Right lobe of liver (tissue), 6 donors: ENCODE data around the gene FUOM. TPM values are rescaled to one million over a fixed set of nuclear protein-coding genes. Genes with fewer than 3 reads are reported as not detected.
A peak's percentile ranks its signal among the peaks of the same experiment; 100 is the strongest.

ENCODE experiments used
- ATAC-seq, 4 donors: fragments of 200-7000 bp; cut with Tn5 transposase; one replicate each; pipeline ENCODE4 v1.9.1; 2020; ENCODE audit warnings: mild to moderate bottlenecking in 4 of 4, moderate library complexity in 4 of 4
- DNase-seq, 3 donors: peaks; one replicate each; pipeline ENCODE4 v3.0.0-alpha.2; 2020
- H3K27ac ChIP-seq, 3 donors: fragments of 200-600 bp; one replicate each; pipeline ENCODE4 v1.8.0; 2022
- H3K27me3 ChIP-seq, 2 donors: fragments of 200-600 bp; one replicate each; pipeline ENCODE4 v1.8.0; 2022
- H3K36me3 ChIP-seq, 4 donors: fragments of 200-600 bp; sonication (generic) in 1 of 4; one replicate each; pipeline versions ENCODE4 v1.5.1 to v1.8.0; 2017 to 2022; ENCODE audit warnings: control low read depth in 1 of 4
- H3K4me1 ChIP-seq, 4 donors: fragments of 200-600 bp; sonication (generic) in 1 of 4; one replicate each; pipeline versions ENCODE4 v1.5.1 to v1.8.0; 2017 to 2022; ENCODE audit warnings: control low read depth in 1 of 4
- H3K4me3 ChIP-seq, 3 donors: fragments of 200-600 bp; one replicate each; pipeline ENCODE4 v1.8.0; 2022
- H3K9me3 ChIP-seq, 4 donors: fragments of 200-600 bp; sonication (generic) in 1 of 4; one replicate each; pipeline versions ENCODE4 v1.5.1 to v1.8.0; 2017 to 2022; ENCODE audit warnings: control low read depth in 1 of 4
- POLR2A ChIP-seq: fragments of 450-650 bp; IDR thresholded peaks from one replicate; pipeline ENCODE4 v1.6.1; 2017; ENCODE audit warnings: antibody characterized with exemption, mild to moderate bottlenecking
- WGBS: methylation state at CpG from one replicate; pipeline ENCODE4 v1.1.6; 2018; ENCODE audit warnings: low coverage, low lambda C conversion rate; ENCODE audit not compliant: insufficient coverage; ENCODE audit errors: missing lambda C conversion rate; 5-methylcytosine and 5-hydroxymethylcytosine counted together
- intact Hi-C, 2 donors: fragments of 100-400 bp; cut with DNase I; formaldehyde crosslinking; loops; one replicate each; pipeline versions ENCODE4 v1.11.2 to v1.14.1; 2022
- microRNA-seq, 2 donors: library from miRNA; unstranded; fragments of <30 nt; microRNA quantifications; one replicate each; pipeline ENCODE4, GENCODE V29; 2019 to 2020
- small RNA-seq, 2 experiments: library from RNA; depleted of rRNA; stranded (forward); fragments of <200 nt; gene quantifications; one replicate each; pipeline ENCODE3, GENCODE V24; 2016
- total RNA-seq, 6 experiments: library from RNA; depleted of rRNA in 2 of 6; stranded (reverse); fragments of >200 nt in 2 of 6; fragmentation: NEBNext Ultra II Directional in 3 of 6; extraction: Animal tissue kit (Norgen Biotek cat#: 25700) in 3 of 6; gene quantifications; one replicate each; pipeline versions ENCODE4 v1.1.0 to v1.2.4, GENCODE V29; 2016 to 2023
- TF ChIP-seq, protein P1 (sequence below), 4 donors: fragments of 200-600 bp in 3 of 4; fragments of 450-650 bp in 1 of 4; IDR thresholded peaks; one replicate each; pipeline versions ENCODE4 v1.5.1 to v1.8.0; 2016 to 2022; ENCODE audit warnings: antibody characterized with exemption in 4 of 4, mild to moderate bottlenecking in 2 of 4
- donor health status: DM: no; HTN: yes; CAD: no.
- donor health status: DM: no; HTN: no; CAD: no.
- donor health status: DM: no; HTN: no; CAD: no.
- donor health status: DM: no; HTN: yes; CAD: no.
- donor health status: DM: no; HTN: yes; CAD: no.

FUOM gene
- total RNA-seq, 6 experiments from 2014 or later, result 76.1 to 158 (median 124) TPM

DNA sequence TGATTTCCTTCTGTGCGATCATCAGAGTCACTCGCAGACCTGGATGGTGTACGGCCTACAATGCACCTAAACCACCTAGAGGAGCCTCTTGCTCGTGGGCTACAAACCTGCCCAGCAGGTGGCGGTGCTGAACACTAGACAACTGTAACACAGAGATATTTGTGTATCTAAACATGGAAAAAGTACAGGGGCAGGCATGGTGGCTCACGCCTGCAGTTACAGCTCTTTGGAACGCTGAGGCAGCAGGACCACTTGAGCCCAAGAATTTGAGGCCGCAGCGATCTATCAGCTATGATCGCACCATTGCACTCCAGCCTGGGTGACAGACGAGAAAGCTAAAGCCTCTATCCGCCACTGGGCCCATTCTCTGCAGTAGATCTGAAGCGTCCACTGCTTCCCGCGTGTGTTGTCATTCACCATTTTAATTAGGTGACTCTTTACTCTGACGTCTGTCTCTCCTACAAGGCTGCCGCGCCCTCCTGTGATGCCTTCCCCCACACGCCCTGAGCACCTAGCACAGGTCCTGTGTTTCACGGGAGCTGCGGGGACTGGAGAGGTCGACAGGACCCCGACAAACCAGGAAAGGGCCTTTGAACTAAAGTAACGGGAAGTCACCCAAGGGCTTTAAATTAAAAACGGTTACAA, 49.9 kb downstream of the FUOM start:
- Histone ChIP-seq H3K4me3 (peak overlapping the region; percentile 95 to 99 (median 95)), H3K9me3 (no peaks in the 10 kb centered on the region), H3K36me3 (peaks cover 0 to 16% (median 6%) of the 10 kb centered on the region in 4 donors), H3K27me3 (no peaks in the 10 kb centered on the region), H3K27ac (peak overlapping the region; percentile 93 to 98 (median 96)), H3K4me1 (peaks cover 0 to 35% (median 9%) of the 10 kb centered on the region in 4 donors)
- WGBS, result under 1% methylated on average over 20 of the region's 25 CpGs
- DNase-seq (peak; percentile 86 to 88 (median 87)), ATAC-seq (peak; percentile 51 to 55 (median 52))
- no peak for TF ChIP-seq POLR2A
- TF ChIP-seq, protein P1, sequence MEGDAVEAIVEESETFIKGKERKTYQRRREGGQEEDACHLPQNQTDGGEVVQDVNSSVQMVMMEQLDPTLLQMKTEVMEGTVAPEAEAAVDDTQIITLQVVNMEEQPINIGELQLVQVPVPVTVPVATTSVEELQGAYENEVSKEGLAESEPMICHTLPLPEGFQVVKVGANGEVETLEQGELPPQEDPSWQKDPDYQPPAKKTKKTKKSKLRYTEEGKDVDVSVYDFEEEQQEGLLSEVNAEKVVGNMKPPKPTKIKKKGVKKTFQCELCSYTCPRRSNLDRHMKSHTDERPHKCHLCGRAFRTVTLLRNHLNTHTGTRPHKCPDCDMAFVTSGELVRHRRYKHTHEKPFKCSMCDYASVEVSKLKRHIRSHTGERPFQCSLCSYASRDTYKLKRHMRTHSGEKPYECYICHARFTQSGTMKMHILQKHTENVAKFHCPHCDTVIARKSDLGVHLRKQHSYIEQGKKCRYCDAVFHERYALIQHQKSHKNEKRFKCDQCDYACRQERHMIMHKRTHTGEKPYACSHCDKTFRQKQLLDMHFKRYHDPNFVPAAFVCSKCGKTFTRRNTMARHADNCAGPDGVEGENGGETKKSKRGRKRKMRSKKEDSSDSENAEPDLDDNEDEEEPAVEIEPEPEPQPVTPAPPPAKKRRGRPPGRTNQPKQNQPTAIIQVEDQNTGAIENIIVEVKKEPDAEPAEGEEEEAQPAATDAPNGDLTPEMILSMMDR (IDR thresholded peaks at IDR 0.05), result peak; percentile 71 to 83 (median 79)
- intact Hi-C loops, result no loop called here

DNA sequence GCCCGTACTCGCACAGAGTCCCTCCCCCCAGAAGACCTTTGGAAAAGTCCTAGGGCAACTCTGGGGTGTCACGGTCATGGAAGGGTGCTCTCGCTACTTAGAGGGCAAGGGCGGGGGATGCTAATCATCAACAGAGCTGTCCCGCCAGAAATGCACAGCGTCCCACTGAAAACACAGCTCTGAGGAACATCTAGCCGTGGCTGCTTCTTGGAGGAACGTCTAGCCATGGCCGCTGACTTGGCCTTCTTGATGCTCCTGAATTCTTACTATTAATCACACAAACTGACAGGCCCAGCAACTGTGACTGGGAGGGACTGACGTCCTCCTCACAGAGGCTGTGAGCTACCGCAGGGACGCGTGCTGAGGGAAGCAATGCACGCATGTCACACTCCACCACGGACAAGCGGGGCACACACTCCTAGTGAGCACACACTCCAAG, 50.9 kb downstream of the FUOM start:
- peaks cover 0 to 13% (median 5%) of the 10 kb centered on the region in 4 donors for H3K36me3 ChIP-seq
- no peak for TF ChIP-seq POLR2A
- TF ChIP-seq, protein P1 (IDR thresholded peaks at IDR 0.05), result no peak
- 95% methylated on average over 8 of the region's 17 CpGs for WGBS
- ATAC-seq, result no peak
- intact Hi-C loops, result no loop called here
- H3K9me3 ChIP-seq, result no peaks in the 10 kb centered on the region
- H3K4me1 ChIP-seq, result peaks cover 0 to 35% (median 9%) of the 10 kb centered on the region in 4 donors
- H3K27me3 ChIP-seq, result no peaks in the 10 kb centered on the region
- no peak overlapping the region for H3K27ac ChIP-seq
- DNase-seq, result no peak
- H3K4me3 ChIP-seq, result no peak overlapping the region

DNA sequence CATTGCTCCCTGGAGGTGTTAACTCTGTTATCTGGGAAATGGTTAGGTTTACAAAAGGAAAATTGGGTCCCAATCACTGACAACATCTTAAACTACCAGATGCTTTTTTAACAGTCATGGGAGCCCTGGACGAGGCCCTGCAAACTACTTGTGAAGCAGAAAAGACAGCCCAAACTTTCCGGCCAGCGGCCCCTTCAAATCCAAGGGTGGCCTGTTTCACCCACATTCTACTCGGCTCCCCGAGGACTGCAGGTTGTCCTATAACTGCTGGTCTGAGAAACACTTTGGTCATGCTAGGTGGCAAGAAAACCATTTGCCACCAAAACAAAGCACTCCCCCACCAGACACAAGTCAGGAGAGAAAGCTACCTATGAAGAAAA, 51.7 kb downstream of the FUOM start:
- no peak overlapping the region for H3K4me3 ChIP-seq
- H3K4me1 ChIP-seq, result peaks cover 0 to 35% (median 9%) of the 10 kb centered on the region in 4 donors
- H3K27ac ChIP-seq, result peak overlapping the region in 2 of 3 donors; percentile 29 to 60
- TF ChIP-seq POLR2A, result no peak
- TF ChIP-seq, protein P1 (IDR thresholded peaks at IDR 0.05), result no peak
- H3K36me3 ChIP-seq, result peaks cover 0 to 4% (median 2%) of the 10 kb centered on the region in 4 donors
- DNase-seq (no peak), ATAC-seq (no peak)
- intact Hi-C loops, result no loop called here
- 90% methylated on average over 2 of the region's 5 CpGs for WGBS
- H3K9me3 ChIP-seq, result no peaks in the 10 kb centered on the region
- no peaks in the 10 kb centered on the region for H3K27me3 ChIP-seq

Small RNA genes lying within 50 kb of the gene (microRNA-seq; reads per million reads assigned to microRNA genes)
- gene MIR3944, result 6.1 to 7.1 reads per million in 2 donors

Small RNA genes lying within 50 kb of the gene (small RNA-seq; reads per million reads assigned to genes)
- gene AL360181.4, result 0 reads per million in 2 experiments
- 0 reads per million in 2 experiments for gene BANF1P2
- 0 to 0.10 reads per million in 2 experiments for gene MIR3944

Other genes starting within 250 kb of the FUOM start
- 10 to 100 TPM in 2 of 6 experiments, 1 to 10 TPM in 3, under 1 TPM in 1; 0.54 to 11.6 (median 8.2) TPM for gene KNDC1, start 197.8 kb downstream of the FUOM start, total RNA-seq
- gene UTF1, start 127.8 kb downstream of the FUOM start, total RNA-seq, result not detected
- under 1 TPM; 0.09 to 0.38 (median 0.19) TPM for gene VENTX, start 120.2 kb downstream of the FUOM start, total RNA-seq
- gene ADAM8, start 81.2 kb downstream of the FUOM start, total RNA-seq, result 1 to 10 TPM; 2.6 to 8.8 (median 5.2) TPM
- gene TUBGCP2, start 49.1 kb downstream of the FUOM start, total RNA-seq, result 10 to 100 TPM; 19.6 to 30.0 (median 25.6) TPM
- 10 to 100 TPM; 17.4 to 30.2 (median 25.9) TPM for gene ZNF511, start 49.1 kb downstream of the FUOM start, total RNA-seq
- not detected for gene CALY, start 21.1 kb downstream of the FUOM start, total RNA-seq
- gene PRAP1, start 10.6 kb downstream of the FUOM start, total RNA-seq, result 100 to 1,000 TPM; 177 to 522 (median 298) TPM
- gene ECHS1, start 15.3 kb upstream of the FUOM start, total RNA-seq, result 100 to 1,000 TPM; 293 to 780 (median 436) TPM
- gene PAOX, start 21.2 kb upstream of the FUOM start, total RNA-seq, result 10 to 100 TPM in 4 of 6 experiments, 1 to 10 TPM in 2; 9.4 to 15.9 (median 11.9) TPM
- gene MTG1, start 36.1 kb upstream of the FUOM start, total RNA-seq, result 10 to 100 TPM; 25.1 to 45.7 (median 34.5) TPM
- gene SPRN, start 66.6 kb upstream of the FUOM start, total RNA-seq, result 10 to 100 TPM in 2 of 6 experiments, under 1 TPM in 3, not detected in 1; 0.07 to 15.1 (median 0.11) TPM
- 1 to 10 TPM in 2 of 6 experiments, under 1 TPM in 4; 0.18 to 1.6 (median 0.33) TPM for gene SCART1, start 95.9 kb upstream of the FUOM start, total RNA-seq
- 1,000 to 10,000 TPM; 1,651 to 5,193 (median 3,912) TPM for gene CYP2E1, start 169.3 kb upstream of the FUOM start, total RNA-seq
- 1 to 10 TPM in 4 of 6 experiments, under 1 TPM in 1, not detected in 1; 0.37 to 4.1 (median 2.2) TPM for gene SYCE1, start 207.6 kb upstream of the FUOM start, total RNA-seq